SK-N-SH treated with all-trans-retinoic acid at 6 μM for 48 hours (cell line): ENCODE data around the gene KIR2DL3.
"Not testable (repeated sequence)": the region's sequence is repeated elsewhere in the genome, so short reads cannot be mapped to it uniquely, and the experiment has no call there.

Experiments
- ATAC-seq: fragments of 200-7000 bp; cut with Tn5 transposase; 3 replicates; pipeline ENCODE4 v1.9.1; 2020; ENCODE audit warnings: mild to moderate bottlenecking, moderate library complexity
- ARNTL ChIP-seq: fragments of 450-650 bp; formaldehyde crosslinking; IDR thresholded peaks from 2 replicates; pipeline ENCODE4 v1.5.0; 2020; ENCODE audit warnings: low read depth, mild to moderate bottlenecking, moderate library complexity, borderline replicate concordance
- CREB5 ChIP-seq: fragments of 250-450 bp; sonication (Bioruptor Pico); IDR thresholded peaks from 2 replicates; pipeline ENCODE4 v1.5.1; 2020; ENCODE audit warnings: low read depth, mild to moderate bottlenecking, moderate library complexity
- CSRNP3 ChIP-seq: fragments of 250-450 bp; sonication (Bioruptor Pico); IDR thresholded peaks from 2 replicates; pipeline ENCODE4 v1.5.1; 2021; ENCODE audit warnings: mild to moderate bottlenecking, moderate library complexity
- PPARA ChIP-seq: fragments of 250-450 bp; sonication (Bioruptor Pico); IDR thresholded peaks from 2 replicates; pipeline ENCODE4 v1.5.0; 2020; ENCODE audit warnings: mild to moderate bottlenecking, borderline replicate concordance
- ZFP3 ChIP-seq: fragments of 250-450 bp; sonication (Bioruptor Pico); IDR thresholded peaks from 2 replicates; pipeline ENCODE4 v1.5.0; 2020; ENCODE audit warnings: mild to moderate bottlenecking, moderate library complexity

The KIR2DL3 gene

DNA sequence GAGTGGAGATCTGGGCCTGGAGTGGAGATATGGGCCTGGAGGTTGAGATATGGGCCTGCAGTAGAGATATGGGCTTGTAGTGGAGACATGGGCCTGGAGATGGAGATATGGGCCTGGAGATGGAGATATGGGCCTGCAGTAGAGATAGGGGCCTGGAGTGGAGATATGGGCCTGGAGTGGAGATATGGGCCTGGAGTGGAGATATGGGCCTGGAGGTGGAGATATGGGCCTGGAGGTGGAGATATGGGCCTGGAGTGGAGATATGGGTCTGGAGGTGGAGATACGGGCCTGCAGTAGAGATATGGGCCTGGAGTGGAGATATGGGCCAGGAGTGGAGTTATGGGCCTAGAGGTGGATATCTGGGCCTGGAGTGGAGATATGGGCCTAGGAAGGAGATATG is 402 bp downstream of the KIR2DL3 start:
- TF ChIP-seq PPARA (CRISPR knock-in tag) (no peak), CSRNP3 (CRISPR knock-in tag) (no peak), ARNTL (no peak)
- no peak for ATAC-seq

DNA sequence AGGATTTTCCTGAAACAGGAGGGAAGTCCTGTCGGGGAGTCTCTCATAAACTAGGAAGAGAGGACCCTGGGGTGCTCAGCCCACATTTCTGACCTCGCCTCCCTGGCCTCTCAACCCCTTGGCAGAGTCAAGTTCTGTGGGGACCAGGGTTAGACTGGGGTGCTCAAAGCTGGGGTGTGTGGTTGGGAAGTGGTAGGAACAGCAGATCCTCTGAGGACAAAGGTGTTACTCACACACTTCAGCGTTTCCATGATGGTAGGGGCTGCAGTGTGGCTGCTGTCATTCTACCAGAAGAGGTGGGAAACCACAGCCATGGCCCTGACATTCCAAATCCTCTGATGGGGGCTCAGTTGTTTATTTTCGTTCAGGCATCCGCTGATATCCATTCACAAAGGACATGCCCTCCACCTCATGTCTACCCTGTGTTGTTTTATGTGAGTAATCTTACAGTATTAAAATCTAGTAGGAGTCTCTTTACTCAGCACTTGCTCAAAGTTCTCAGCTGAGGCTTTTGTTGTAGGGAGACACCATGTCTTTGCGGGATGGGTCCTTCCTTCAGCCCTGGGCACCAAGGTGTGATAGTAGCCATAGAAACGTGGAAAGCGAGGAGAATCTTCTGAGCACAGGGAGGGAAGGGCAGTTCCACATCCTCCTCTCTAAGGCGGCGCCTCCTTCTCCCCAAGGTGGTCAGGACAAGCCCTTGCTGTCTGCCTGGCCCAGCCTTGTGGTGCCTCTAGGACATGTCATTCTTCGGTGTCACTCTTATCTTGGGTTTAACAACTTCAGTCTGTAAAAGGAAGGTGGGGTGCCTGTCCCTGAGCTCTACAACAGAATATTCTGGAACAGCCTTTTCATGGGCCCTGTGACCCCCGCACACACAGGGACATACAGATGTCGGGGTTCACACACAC is 1.5 kb downstream of the KIR2DL3 start:
- no peak for TF ChIP-seq CREB5 (CRISPR knock-in tag)
- TF ChIP-seq ZFP3 (CRISPR knock-in tag): no peak
- no peak for ATAC-seq

GRCh38 chr19:54741950-54742349 is 3.6 kb downstream of the KIR2DL3 start:
- ATAC-seq: not testable (repeated sequence)

DNA sequence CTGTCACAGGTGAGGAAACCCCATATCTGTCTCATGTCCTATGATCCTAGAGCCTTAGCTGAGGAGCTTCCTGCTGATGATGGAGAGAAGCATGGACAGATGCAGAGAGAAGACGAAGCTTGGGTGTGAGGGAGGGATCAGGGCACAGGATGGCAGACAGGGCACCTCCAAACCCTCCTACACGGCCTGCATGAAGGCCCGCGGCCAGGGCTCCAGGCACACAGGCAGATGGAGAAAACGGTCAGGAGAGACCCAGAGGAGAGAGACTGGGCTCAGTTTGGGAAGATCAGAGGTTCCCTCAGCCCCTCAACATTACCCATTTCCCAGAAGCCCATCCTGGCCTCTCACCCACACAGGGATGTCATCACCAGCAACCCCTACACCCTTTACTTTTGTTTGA is 5.8 kb downstream of the KIR2DL3 start:
- ATAC-seq: not testable (repeated sequence)

GRCh38 chr19:54747614-54748322 is 9.5 kb downstream of the KIR2DL3 start:
- ATAC-seq: not testable (repeated sequence)

DNA sequence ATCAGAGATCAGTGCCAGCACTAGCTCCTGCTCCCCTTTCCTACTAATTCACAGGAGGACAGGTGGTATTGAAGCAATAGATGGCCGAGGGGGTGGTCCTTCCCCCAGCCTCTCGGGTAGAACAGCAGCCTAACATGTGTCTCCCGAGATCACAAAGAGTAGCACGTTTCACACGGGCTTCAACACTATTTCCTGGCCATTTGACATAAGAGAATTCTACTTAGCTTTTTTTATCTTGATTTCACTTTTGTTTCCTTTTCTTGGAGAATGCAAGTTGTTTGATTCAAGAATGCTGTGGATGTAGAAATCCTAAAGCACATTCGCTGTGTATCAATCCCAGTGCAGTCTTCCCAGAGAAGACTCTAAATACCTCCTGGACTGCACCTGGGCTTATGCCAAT is 12.0 kb downstream of the KIR2DL3 start:
- not testable (repeated sequence) for ATAC-seq

DNA sequence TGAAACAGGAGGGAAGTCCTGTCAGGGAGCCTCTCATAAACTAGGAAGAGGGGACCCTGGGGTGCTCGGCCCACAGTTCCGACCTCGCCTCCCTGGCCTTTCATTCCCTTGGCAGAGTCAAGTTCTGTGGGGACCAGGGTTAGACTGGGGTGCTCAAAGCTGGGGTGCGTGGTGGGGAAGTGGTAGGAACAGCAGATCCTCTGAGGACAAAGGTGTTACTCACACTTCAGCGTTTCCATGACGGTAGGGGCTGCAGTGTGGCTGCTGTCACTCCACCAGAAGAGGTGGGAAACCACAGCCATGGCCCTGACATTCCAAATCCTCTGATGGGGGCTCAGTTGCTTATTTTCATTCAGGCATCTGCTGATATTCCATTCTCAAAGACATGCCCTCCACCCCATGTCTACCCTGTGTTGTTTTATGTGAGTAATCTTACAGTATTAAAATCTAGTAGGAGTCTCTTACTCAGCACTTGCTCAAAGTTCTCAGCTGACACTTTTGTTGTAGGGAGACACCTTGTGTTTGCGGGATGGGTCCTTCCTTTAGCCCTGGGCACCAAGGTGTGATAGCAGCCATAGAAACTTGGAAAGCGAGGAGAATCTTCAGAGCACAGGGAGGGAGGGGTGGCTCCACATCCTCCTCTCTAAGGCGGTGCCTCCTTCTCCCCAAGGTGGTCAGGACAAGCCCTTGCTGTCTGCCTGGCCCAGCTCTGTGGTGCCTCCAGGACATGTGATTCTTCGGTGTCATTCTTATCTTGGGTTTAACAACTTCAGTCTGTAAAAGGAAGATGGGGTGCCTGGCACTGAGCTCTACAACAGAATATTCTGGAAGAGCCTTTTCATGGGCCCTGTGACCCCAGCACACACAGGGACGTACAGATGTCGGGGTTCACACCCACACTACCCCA is 18.1 kb downstream of the KIR2DL3 start:
- ATAC-seq: not testable (repeated sequence)

GRCh38 chr19:54758577-54758976 is 20.3 kb downstream of the KIR2DL3 start:
- not testable (repeated sequence) for ATAC-seq

- not testable (repeated sequence) for ATAC-seq
These were observed 25.9 kb downstream of the KIR2DL3 start for GRCh38 chr19:54764219-54764618.

- ATAC-seq: not testable (repeated sequence)
These were observed 28.2 kb downstream of the KIR2DL3 start for GRCh38 chr19:54766464-54766863.

GRCh38 chr19:54769646-54770045 is 31.3 kb downstream of the KIR2DL3 start, which contains the start of gene KIR2DL1:
TSS of gene KIR2DL1 (plus strand) at chr19:54769793. CDS start at chr19:54769851, 58 bp downstream.
- ATAC-seq: not testable (repeated sequence)

GRCh38 chr19:54770511-54770910 is 32.2 kb downstream of the KIR2DL3 start:
- ATAC-seq: not testable (repeated sequence)

GRCh38 chr19:54771018-54771960 is 33.0 kb downstream of the KIR2DL3 start:
- not testable (repeated sequence) for ATAC-seq

DNA sequence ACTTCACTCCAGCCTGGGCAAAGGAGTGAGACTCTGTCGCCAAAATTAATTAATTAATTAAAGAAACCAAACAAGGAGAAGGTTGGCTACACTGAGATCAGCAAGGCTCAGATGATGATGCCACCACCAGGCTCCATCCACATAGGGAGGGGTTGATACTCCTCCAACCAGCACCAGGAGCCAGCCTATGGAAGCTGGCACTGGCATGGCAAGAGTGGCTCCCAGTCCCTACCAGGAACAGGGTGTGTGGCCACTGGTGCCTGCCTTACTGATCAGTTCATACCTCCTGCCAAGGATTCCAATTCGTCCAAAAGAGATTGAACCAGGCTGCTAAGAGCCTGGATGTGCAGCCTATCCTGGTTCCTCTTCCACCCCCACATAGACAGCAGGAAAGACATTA is 34.4 kb downstream of the KIR2DL3 start:
- not testable (repeated sequence) for ATAC-seq

GRCh38 chr19:54775095-54775815 is 36.9 kb downstream of the KIR2DL3 start:
- ATAC-seq: not testable (repeated sequence)

DNA sequence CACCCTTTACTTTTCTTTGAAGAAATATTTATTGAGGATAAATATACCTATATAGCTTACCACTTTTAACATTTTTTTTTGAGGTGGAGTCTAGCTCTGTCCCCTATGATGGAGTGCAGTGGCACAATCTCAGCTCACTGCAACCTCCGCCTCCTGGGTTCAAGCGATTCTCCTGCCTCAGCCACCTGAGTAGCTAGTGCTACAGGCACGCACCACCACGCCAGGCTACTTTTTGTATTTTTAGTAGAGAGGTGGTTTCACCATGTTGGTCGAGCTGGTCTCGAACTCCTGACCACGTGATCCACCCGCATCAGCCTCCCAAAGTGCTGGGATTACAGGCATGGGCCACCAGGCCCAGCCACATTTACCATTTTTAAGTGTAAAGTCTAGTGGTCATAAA is 37.5 kb downstream of the KIR2DL3 start:
- not testable (repeated sequence) for ATAC-seq
